NB4 (cell line): Measurements from ENCODE around the gene TMC7.

Source experiments
- MYC ChIP-seq: IDR thresholded peaks from 2 replicates; pipeline ENCODE4 v1.6.1; 2011; ENCODE audit warnings: low read depth, low read length
- TF ChIP-seq, protein P1 (sequence below): IDR thresholded peaks from one replicate; pipeline ENCODE4 v1.5.1; 2012; ENCODE audit warnings: low read depth, low read length

DNA sequence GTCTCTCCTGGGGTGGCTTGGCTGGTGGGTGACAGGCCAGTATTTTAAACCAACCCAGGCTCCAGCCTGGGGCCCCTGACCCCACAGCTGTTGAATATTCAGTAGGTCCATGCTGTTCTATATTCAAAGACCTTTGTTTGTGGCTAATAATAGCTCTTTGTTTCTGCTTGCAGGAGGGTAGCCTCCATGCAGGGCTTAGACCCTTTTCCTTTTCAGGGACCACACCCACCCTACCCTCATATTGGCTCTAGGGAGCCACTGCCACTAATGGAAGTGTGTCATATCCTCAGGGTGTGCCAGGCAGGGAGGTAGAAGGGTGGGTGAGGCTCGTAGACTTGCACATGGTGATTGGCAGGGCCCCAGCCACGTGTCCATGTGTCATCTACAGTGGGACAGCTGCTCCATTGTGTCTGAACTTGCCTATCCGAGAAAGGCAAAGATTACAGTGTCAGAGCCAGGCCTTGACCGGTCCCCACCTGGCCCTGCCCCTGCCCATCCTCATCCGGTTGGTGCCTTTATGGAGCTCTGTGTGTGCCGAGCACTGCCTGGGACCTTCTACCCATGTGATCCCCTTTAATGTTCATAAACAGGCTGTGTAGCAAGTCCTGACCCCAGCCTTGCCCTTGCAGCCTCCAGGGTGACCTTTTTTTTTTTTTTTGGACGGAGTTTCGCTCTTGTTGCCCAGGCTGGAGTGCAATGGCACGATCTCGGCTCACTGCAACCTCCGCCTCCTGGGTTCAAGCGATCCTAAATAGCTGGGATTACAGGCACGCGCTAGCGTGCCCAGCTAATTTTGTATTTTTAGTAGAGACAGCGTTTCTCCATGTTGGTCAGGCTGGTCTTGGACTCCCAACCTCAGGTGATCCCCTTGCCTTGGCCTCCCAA, 22.1 kb downstream of the TMC7 start:
- TF ChIP-seq, protein P1, sequence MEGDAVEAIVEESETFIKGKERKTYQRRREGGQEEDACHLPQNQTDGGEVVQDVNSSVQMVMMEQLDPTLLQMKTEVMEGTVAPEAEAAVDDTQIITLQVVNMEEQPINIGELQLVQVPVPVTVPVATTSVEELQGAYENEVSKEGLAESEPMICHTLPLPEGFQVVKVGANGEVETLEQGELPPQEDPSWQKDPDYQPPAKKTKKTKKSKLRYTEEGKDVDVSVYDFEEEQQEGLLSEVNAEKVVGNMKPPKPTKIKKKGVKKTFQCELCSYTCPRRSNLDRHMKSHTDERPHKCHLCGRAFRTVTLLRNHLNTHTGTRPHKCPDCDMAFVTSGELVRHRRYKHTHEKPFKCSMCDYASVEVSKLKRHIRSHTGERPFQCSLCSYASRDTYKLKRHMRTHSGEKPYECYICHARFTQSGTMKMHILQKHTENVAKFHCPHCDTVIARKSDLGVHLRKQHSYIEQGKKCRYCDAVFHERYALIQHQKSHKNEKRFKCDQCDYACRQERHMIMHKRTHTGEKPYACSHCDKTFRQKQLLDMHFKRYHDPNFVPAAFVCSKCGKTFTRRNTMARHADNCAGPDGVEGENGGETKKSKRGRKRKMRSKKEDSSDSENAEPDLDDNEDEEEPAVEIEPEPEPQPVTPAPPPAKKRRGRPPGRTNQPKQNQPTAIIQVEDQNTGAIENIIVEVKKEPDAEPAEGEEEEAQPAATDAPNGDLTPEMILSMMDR, result no peak
- no peak for TF ChIP-seq MYC
